Renal cortical epithelial cell (primary cell): Measurements from ENCODE around the gene MRGPRX1. TPM values are rescaled to one million over a fixed set of nuclear protein-coding genes. Genes with fewer than 3 reads are reported as not detected.
"Not testable (repeated sequence)": the region's sequence is repeated elsewhere in the genome, so short reads cannot be mapped to it uniquely, and the experiment has no call there.

Experiments used
- DNase-seq: peaks from one replicate; pipeline ENCODE4 v3.0.0-alpha.2; 2011; ENCODE audit warnings: low read depth
- total RNA-seq: library from RNA; depleted of rRNA; stranded (reverse); fragments of >200 nt; gene quantifications from 2 replicates; pipeline ENCODE4 v1.2.3, GENCODE V29; 2014

The MRGPRX1 gene
- total RNA-seq, result not detected in 2 replicates

DNA sequence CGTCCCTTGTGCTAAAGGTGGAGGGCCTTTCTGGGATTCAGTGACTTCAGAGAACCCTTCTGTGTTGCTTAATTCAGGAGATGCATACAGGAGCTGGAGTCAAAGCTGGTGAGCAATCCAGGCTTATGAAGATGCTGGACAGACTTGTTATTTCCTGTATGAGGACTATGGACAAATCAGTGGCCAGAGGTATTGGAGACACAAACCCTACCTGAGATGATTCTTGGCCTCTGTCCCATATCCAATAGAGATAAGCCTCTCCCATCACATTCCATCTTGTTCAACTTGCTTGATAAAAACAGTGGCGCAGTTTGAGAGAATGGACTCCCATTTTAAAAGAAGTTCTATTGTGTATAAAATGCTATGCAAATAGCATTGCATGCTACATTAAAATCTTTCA lies at the start of gene MRGPRX1:
Gene MRGPRX1, minus strand, starts transcription at position 101 of the 400 bp plus-strand sequence. CDS start 4,630 bp downstream, outside the sequence.
- DNase-seq, result no peak

GRCh38 chr11:18987454-18988231 lies 48.4 kb upstream of the MRGPRX1 start:
- peak; percentile 48 for DNase-seq

DNA sequence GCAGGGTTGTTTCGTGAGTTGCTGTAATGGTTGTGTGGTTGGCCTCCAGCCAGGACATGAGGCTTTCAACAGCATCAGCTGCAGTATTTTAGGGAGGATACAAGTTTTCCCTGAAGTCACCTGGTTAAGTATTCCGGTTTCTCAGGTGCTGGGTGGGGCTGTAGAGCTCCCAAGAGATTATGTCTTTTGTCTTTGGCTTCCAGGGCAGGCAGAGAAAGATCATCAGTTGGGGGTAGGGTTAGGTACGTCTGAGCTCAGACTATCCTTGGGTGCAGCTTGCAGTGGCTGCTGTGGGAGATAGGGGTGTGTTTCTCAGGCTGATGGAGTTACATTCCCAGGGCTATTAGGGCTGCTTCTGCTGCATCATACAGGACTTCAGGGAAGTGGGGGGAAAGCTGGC lies 47.5 kb upstream of the MRGPRX1 start:
- no peak for DNase-seq

- DNase-seq, result no peak
Observed at GRCh38 chr11:18981897-18982296, 42.7 kb upstream of the MRGPRX1 start.

DNA sequence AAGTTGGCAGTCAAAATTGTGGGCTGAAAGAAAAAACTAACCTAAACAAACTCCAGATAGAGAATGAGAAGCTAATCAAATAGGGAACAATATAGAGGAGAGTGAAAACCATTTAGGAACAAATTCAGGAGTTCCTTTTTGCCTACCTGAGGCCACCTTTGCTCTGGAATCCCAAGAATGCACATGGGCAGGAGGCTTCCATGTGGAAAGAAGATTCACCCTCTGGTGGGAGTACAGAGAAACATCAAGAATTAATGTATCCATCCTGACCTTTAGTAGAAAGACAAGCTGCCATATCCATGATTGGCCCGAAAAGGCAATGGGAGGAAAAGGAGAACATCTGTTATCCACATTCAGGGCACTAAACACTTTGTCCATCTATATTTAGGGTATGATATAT lies 35.0 kb upstream of the MRGPRX1 start:
- DNase-seq, result no peak

GRCh38 chr11:18972336-18972735 lies 33.1 kb upstream of the MRGPRX1 start:
- no peak for DNase-seq

GRCh38 chr11:18969720-18970119 lies 30.5 kb upstream of the MRGPRX1 start:
- DNase-seq, result no peak

GRCh38 chr11:18958221-18958910 lies 19.2 kb upstream of the MRGPRX1 start:
- no peak for DNase-seq

DNA sequence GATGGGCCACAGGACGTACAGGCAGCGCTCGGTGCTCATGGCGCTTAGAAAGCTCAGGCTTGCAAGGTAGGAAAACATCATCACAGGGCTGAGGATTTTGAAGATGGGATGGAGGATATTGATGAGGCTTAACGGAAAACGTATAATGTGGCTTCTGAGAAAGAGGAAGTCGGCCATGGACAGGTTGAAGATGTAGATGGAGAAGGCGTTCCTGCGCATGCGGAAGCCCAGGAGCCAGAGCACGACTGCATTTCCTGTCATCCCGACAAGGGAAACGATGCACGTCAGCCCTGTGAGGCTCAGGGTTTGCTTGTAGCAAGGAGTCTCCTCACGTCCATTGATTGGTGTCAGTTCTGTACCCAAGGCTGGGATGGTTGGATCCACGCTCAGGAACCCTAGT lies 17.4 kb upstream of the MRGPRX1 start:
- no peak for DNase-seq

GRCh38 chr11:18936002-18936673 lies 3.1 kb downstream of the MRGPRX1 start:
- no peak for DNase-seq

GRCh38 chr11:18934195-18934814 lies 4.9 kb downstream of the MRGPRX1 start:
- no peak for DNase-seq

GRCh38 chr11:18927550-18928322 lies 11.5 kb downstream of the MRGPRX1 start:
- no peak for DNase-seq

DNA sequence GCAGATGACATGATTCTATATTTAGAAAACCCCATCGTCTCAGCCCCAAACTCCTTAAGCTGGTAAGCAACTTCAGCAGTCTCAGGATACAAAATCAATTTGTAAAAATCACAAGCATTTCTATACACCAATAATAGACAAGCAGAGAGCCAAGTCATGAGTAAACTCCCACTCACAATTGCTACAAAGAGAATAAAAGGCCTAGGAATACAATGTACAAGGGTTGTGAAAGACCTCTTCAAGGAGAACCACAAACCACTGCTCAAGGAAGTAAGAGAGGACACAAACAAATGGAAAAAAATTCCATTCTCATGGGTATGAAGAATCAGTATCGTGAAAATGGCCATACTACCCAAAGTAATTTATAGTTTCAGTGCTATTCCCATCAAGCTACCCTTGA lies 13.8 kb downstream of the MRGPRX1 start:
- DNase-seq, result peak; percentile 15

DNA sequence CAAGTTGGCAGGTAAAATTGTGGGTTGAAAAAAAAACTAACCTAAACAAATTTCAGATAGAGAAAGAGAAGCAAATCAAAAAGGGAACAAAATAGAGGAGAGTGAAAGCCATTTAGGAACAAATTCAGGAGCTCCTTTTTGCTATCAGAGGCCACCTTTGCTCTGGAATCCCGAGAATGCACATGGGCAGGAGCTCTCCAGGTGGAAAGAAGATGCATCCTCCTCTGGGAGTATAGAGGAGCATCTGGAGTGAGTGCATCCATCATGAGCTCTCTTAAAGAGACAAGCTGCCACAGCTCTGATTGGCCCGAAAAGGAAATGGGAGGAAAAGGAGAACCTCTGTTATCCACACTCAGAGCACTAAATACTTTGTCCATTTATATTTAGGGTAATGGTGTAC lies 26.3 kb downstream of the MRGPRX1 start:
- DNase-seq, result no peak

- DNase-seq, result peak; percentile 39
Observed at GRCh38 chr11:18907391-18907790, 31.8 kb downstream of the MRGPRX1 start.

- DNase-seq, result not testable (repeated sequence)
Observed at GRCh38 chr11:18900637-18901036, 38.6 kb downstream of the MRGPRX1 start.

DNA sequence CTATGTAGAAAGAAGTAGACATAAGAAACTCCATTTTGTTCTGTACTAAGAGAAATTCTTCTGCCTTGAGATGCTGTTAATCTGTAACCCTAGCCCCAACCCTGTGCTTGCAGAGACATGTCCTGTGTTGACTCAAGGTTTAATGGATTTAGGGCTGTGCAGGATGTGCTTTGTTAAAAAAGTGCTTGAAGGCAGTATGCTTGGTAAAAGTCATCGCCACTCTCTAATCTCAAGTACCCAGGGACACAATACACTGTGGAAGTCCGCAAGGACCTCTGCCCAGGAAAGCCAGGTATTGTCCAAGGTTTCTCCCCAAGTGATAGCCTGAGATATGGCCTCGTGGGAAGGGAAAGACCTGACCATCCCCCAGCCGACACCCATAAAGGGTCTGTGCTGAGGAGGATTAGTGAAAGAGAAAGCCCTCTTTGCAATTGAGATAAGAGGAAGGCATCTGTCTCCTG lies 39.0 kb downstream of the MRGPRX1 start:
- peak; percentile 21 for DNase-seq

DNA sequence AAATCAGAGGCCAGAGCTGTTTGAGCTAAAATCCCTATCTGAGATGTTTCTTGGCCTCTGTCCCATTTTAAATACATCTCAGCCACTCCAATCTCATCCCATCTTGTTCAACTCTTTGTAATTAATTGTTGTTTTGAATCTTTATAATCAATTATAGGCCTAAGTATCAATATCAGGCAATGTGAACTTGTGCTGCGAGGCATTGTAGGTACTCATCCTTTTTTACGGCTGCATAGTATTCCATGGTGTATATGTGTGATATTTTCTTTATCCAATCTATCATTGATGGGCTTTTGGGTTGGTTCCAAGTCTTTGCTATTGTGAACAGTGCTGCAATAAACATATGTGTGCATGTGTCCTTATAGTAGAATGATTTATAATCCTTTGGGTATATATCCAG lies 47.5 kb downstream of the MRGPRX1 start:
- not testable (repeated sequence) for DNase-seq

DNA sequence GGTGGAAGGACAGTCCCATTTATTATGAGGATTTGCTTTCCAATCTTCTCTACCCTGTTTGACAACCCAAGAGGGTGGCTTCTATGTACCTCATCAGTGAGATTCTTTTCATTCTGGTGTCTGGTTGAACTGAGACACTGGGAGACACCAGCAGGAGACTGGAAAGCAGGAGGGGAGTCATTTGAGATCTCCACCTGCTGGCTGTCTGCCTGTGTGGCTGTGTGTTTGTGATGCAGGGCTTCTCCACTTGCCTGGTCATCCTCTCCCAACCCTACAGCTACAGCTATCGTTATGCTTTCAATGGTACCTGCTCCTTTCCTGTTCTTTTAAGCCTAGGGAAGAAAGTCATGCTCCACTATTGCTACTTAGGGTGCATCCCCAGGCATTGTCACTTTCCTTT lies 48.6 kb downstream of the MRGPRX1 start:
- DNase-seq, result no peak
